ENCODE measurements around the gene COL24A1. TPM values are rescaled to one million over a fixed set of nuclear protein-coding genes. Genes with fewer than 3 reads are reported as not detected.
A peak's percentile ranks its signal among the peaks of the same experiment; 100 is the strongest.

COL24A1 gene
- total RNA-seq, 1 experiment from 2014 or later, result 0.35 TPM

- H3K56ac ChIP-seq (ENCODE audit: insufficient read length, low read depth, low read length), result no peak overlapping the region
- no peak overlapping the region for H4K8ac ChIP-seq (replicated peaks; ENCODE audit: insufficient read length, low read depth, low read length)
- no peak overlapping the region for H3K18ac ChIP-seq (ENCODE audit: insufficient read length, low read depth, low read length)
- no peak overlapping the region for H2BK5ac ChIP-seq (ENCODE audit: insufficient read length, low read length)
- Mint-ChIP-seq H3K9me3 (no peaks in the 10 kb centered on the region), H3K4me3 (no peak overlapping the region), H3K27me3 (ENCODE audit: low read depth) (no peaks in the 10 kb centered on the region), H3K27ac (no peak overlapping the region), H3K4me1 (peaks cover 11 to 18% of the 10 kb centered on the region in 2 experiments), H3K36me3 (ENCODE audit: insufficient read depth in 1 of 3, low read depth in 3 of 3) (no peaks in the 10 kb centered on the region; a peak in 1 of 7 replicates)
- H3K23ac ChIP-seq (ENCODE audit: insufficient read length, low read depth, low read length), result no peak overlapping the region
- peak; percentile 28 for DNase-seq
- no peaks in the 10 kb centered on the region; the same call in 1 of the 2 replicates for H3K4me1 ChIP-seq (ENCODE audit: insufficient read depth, low read length)
- no CpG with 5 or more reads among the region's 3 CpGs for WGBS (ENCODE audit: extremely low coverage, insufficient read length, low lambda C conversion rate)
- H3K14ac ChIP-seq (ENCODE audit: insufficient read depth, low read length), result no peak overlapping the region
- H4K91ac ChIP-seq (ENCODE audit: insufficient read length, low read depth, low read length), result no peak overlapping the region
- H2AK5ac ChIP-seq (ENCODE audit: insufficient read length, low read length), result no peak overlapping the region
- H3K4ac ChIP-seq (ENCODE audit: low read depth, low read length), result no peak overlapping the region
- H3K27ac ChIP-seq (ENCODE audit: insufficient read length, low read depth, low read length), result no peak overlapping the region
- no peaks in the 10 kb centered on the region for H3K9me3 ChIP-seq (ENCODE audit: control insufficient read depth, low read depth, low read length)
- no peak overlapping the region for H3T11ph ChIP-seq (ENCODE audit: low read length)
- no peaks in the 10 kb centered on the region for H3K23me2 ChIP-seq (ENCODE audit: insufficient read length, low read depth, low read length, poor library complexity, severe bottlenecking)
- no peaks in the 10 kb centered on the region for H3K79me2 ChIP-seq (ENCODE audit: insufficient read depth, low read length)
- H3K9ac ChIP-seq (ENCODE audit: extremely low read depth, insufficient read length, low read length), result no peak overlapping the region
- H4K20me1 ChIP-seq (ENCODE audit: control insufficient read depth, insufficient read depth, insufficient read length), result no peaks in the 10 kb centered on the region
- H2BK20ac ChIP-seq (ENCODE audit: low read depth, low read length, poor library complexity, severe bottlenecking), result no peak overlapping the region
- no peak for TF ChIP-seq CTCF (conservative IDR thresholded peaks at IDR 0.05)
- H2AFZ ChIP-seq (ENCODE audit: low read length), result no peak overlapping the region
- no peak overlapping the region for H2BK120ac ChIP-seq (ENCODE audit: low read depth, low read length, poor library complexity, severe bottlenecking)
- H3K79me1 ChIP-seq (ENCODE audit: insufficient read depth, low read depth, low read length, poor library complexity, severe bottlenecking), result no peaks in the 10 kb centered on the region
- H4K5ac ChIP-seq (ENCODE audit: insufficient read length, low read depth, low read length), result no peak overlapping the region
- no peaks in the 10 kb centered on the region for H3K27me3 ChIP-seq (ENCODE audit: insufficient read depth, low read length)
- H3K4me2 ChIP-seq (ENCODE audit: insufficient read depth, insufficient read length, low read length), result no peak overlapping the region
- no peak overlapping the region for H2BK15ac ChIP-seq (ENCODE audit: low read depth, low read length)
- H2BK12ac ChIP-seq (ENCODE audit: insufficient read length, low read depth, low read length), result no peak overlapping the region
Observed at GRCh38 chr1:86068271-86068721, 88.3 kb downstream of the COL24A1 start.
